GM20431 (cell line): ENCODE data around the gene FAM161B.

Experiments
- in situ Hi-C: fragments of 300-500 bp; cut with MseI, MboI; formaldehyde crosslinking; loops from one replicate; pipeline ENCODE4 v1.15.0; 2020; ENCODE audit warnings: low sequenced_read_pairs; ENCODE audit not compliant: unreplicated experiment

The FAM161B gene

DNA sequence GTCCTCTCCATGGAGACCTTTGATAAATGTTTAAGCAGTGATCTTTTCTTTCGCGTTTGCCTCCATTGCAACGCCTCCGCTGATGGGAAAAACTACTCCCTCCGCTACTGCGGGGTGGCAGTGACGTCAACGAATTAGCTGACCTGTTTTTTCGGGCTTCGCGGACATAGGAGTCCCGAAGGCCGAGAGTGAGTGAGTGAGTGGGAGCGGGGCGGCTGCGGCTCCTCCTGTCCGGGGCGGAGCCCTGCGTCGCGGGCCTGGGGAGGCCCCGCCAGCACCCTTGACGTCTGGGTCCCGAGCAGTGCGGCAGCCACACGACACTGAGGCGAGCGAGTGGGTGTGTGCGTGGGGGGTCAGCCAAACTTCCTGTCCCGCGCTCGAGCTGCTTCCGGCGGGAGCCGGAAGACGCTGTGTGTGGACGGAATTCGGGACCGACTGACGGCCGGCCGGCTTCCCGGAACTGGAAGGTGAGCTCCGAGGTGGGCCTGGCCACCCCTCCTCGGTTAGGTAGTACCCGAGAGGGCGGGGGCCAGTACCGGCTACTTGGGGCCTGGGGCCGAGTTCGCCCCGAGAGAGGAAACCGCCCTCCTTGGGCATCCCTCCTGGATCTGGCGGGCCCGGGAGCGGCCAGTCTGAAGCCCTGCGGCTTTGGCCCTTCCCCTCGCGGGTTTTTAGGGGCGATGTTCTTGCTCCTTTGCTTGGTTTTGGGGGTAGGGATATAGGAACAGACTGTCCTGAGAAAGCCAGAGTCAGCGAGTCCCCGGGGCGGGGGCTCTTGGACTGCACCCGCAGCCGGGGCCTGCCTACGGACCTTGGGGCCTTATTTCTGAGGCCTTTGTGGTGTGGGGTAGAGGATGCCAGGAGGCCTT lies 63.2 kb downstream of the FAM161B start, which contains the start of gene ZNF410:
ZNF410 (plus strand) TSS at position 411 of the 869 bp plus-strand sequence. CDS start 5,317 bp downstream, outside the sequence.
- in situ Hi-C loops, result no loop called here

DNA sequence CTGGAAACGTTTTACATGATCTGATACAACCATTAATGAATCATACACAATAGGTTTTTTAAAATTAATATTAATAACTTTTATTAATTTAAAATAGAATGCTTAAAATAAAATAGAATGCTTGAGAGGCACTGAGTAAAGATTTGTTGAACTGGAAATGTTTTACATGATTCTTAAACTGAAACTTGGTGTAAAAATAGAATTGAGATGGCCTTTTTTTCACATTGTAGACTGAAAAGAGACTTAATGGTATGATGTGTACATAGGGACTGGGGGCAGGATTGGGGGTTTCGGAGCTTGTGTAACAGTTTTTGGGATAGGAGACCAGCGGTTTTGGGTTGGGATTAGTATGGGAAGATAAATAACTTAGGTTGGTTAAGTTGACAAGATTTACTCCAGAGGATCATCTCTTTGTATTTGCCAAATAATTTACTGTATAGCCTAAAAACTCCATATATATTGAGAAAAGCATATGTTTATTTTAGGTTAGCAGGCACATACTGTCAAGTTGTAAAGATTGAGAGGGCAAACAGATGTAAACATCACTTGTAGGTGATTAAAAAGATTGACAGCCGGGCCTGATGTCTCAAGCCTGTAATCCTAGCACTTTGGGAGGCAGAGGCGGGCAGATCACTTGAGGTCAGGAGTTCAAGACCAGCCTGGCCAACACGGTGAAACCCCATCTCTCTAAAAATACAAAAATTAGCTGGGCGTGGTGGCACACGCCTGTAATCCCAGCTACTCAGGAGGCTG lies 65.3 kb downstream of the FAM161B start:
- in situ Hi-C loops, result no loop called here
